HG03066 (cell line): ENCODE measurements around the gene PLK4.
"Not testable (repeated sequence)": the region's sequence is repeated elsewhere in the genome, so short reads cannot be mapped to it uniquely, and the experiment has no call there.

Experiments used
- ATAC-seq: cut with Tn5 transposase; IDR thresholded peaks from one replicate; pipeline ENCODE4 v1.9.1; 2021; ENCODE audit warnings: low read depth; ENCODE audit not compliant: unreplicated experiment

PLK4 gene

GRCh38 chr4:127899682-127900081, 19.0 kb downstream of the PLK4 start:
- ATAC-seq: not testable (repeated sequence)

- no peak for ATAC-seq
Measured at GRCh38 chr4:127905029-127905428, 24.3 kb downstream of the PLK4 start.

GRCh38 chr4:127916512-127916911, 35.8 kb downstream of the PLK4 start:
- no peak for ATAC-seq

GRCh38 chr4:127917151-127917550, 36.5 kb downstream of the PLK4 start:
- ATAC-seq: no peak

GRCh38 chr4:127920521-127920920, 39.8 kb downstream of the PLK4 start:
- no peak for ATAC-seq

- ATAC-seq: no peak
Measured at GRCh38 chr4:127922226-127922625, 41.5 kb downstream of the PLK4 start.

GRCh38 chr4:127925720-127926119, 45.0 kb downstream of the PLK4 start:
- ATAC-seq: not testable (repeated sequence)

- ATAC-seq: no peak
Measured at GRCh38 chr4:127930175-127930574, 49.5 kb downstream of the PLK4 start.

- ATAC-seq: not testable (repeated sequence)
Measured at GRCh38 chr4:127931836-127932235, 51.1 kb downstream of the PLK4 start.

- ATAC-seq: no peak
Measured at GRCh38 chr4:127936974-127937373, 56.3 kb downstream of the PLK4 start.
